Stimulated activated CD4-positive, alpha-beta T cell treated with anti-CD3 and anti-CD28 coated beads, TNF-alpha, amount 100 ng/mL, for 24 hours (primary cell): ENCODE measurements around the gene HACL1.

Source experiments
- DNase-seq, 3 experiments: peaks; one replicate each; pipeline ENCODE4 v3.0.0-alpha.2; 2020; ENCODE audit warnings: low read depth in 3 of 3

HACL1 gene

GRCh38 chr3:15523660-15524417 is 77.5 kb downstream of the HACL1 start:
- DNase-seq: no peak

GRCh38 chr3:15522016-15522415 is 79.4 kb downstream of the HACL1 start:
- no peak for DNase-seq

- DNase-seq: no peak
Measured at GRCh38 chr3:15521573-15521965, 79.8 kb downstream of the HACL1 start, which contains the start of gene COLQ. TSS of gene COLQ (minus strand) at chr3:15521706. CDS start at chr3:15521625, 81 bp downstream.

GRCh38 chr3:15520804-15521572 is 80.4 kb downstream of the HACL1 start:
- DNase-seq: no peak

- no peak for DNase-seq
Measured at GRCh38 chr3:15520185-15520584, 81.2 kb downstream of the HACL1 start.

- DNase-seq: no peak
Measured at GRCh38 chr3:15519096-15519495, 82.3 kb downstream of the HACL1 start.

GRCh38 chr3:15514663-15515340 is 86.6 kb downstream of the HACL1 start:
- DNase-seq: no peak

- DNase-seq: no peak
Measured at GRCh38 chr3:15513810-15514662, 87.3 kb downstream of the HACL1 start.

- no peak for DNase-seq
Measured at GRCh38 chr3:15513116-15513515, 88.3 kb downstream of the HACL1 start.

GRCh38 chr3:15512166-15512565 is 89.2 kb downstream of the HACL1 start:
- DNase-seq: no peak

- no peak for DNase-seq
Measured at GRCh38 chr3:15511156-15511555, 90.2 kb downstream of the HACL1 start.
